Fibroblast of upper back skin (primary cell): ENCODE results near the gene UNC79.

Experiments
- DNase-seq: peaks from one replicate; pipeline ENCODE4 v3.0.0-alpha.2; 2013

Gene UNC79

DNA sequence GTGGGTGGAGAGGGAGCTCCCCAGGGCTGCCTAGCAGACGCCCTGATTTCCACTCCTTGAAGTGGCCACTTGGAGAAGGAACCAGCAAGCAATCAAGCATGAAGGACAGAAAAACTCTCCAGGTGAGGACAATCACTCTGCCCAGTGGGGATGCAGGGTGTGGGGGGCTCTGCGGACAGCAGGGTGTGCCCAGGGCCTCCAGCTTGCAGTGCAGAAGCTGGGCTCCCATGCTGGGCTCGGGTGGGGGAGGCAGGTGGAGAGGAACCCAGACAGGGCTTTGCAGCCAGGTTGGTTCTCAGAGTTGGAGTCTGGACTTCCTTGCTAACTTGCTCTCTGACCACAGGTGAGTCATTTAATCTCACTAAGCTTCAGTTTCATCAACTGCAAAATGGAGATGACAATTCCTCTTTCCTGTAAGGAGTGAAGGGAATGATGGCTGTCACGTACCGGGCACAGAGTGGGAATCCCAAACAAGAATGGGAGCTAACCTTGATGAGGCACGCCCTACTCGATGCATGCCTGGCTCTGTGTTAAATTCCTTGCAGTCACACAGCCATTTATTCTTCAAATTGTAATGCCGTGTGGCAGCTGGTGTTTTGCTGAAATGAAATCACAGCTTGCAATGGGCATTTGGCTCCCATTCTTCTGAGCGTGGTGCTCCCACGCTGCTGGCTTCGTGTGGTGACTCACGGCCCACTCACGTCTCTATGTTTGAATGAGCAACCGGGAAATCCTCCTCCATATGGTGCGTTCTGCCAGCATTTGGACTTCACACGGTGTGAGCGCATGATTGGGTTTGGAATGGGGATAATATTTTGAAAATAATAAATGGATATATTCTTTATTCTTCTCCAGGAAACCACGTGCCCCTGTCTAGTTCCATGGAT, 282.3 kb downstream of the UNC79 start:
- no peak for DNase-seq

DNA sequence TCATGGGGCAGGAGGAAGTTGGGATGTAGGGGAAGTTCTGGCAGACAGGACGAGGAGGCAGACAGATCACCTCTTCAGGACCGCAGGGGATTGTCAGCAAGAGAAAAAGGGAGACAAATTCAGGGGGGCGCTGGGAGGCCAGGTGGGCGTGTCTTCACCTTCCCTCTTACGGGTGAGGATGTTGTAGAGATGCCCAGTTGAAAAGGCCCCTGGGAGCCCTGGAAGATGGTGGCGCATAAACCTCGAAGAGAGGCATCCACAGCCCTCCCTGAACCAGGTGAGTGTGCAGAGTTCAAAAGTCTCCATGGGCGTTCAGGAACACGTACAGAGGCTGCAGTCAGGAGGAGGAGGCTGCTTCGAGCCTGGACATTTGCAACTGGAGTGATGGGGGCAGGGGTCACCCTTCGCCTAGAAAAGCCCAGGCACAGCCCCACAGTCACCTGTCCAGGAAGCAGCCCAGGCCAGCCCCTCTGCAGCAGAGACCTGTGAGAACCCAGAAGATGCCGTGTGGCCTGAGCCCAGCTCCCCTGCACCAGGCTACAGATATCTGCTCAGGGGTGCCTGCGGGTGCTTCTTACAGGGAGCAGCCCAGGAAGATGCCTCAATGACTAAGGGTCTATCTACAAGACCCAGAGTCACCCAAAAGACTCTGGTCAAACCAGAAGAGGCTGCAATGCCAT, 283.1 kb downstream of the UNC79 start:
- no peak for DNase-seq

DNA sequence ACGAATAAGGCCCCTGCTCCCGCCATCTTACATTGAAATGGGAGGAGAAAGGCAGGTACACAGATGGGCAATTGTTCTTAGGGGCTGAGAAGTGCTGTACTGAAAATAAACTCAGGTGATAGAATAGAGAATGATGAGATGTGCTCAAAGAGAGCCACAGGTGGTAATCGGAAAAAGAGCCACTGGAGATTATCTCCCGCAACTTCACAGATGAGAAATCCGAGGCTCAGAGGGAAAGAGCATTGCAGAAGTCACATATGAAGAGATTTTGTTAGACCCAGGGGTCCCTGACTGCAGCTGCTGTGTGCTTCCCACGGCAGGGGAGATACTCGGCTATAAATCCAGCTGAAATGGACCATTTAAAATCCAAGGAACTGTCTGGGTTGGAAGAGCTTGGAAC, 283.9 kb downstream of the UNC79 start:
- no peak for DNase-seq

DNA sequence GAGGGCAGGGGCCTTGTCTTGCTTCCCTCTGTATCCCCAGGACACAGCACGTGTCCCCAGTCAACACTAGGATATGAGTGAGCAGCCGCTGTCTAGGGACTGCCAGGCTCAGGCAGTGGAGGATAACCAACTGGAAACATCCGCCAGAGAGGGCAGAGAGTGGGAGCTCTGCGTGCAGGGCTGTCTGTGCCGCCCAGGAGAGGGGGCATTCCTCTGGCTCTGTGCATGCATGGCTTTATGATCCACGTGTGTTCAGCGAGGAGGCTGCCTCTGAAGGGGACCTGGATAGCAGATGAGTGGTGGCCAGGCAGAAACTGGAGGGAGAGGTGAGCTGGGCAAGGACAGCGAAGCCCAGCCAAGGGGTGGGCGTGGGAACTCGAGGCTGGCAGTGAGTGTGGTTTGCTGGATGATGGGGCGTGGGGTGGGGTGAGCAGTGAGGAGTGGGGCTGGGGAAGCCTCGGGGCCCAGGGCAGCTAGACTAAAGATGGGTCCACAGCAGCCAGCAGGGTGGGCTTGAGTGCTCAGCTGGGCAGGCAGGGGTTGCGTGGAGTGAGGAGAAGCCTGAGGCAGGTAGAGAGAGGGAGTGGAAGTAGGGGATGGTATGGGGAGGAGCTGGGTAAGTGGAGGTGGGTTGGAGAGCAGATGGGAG, 284.7 kb downstream of the UNC79 start:
- no peak for DNase-seq

DNA sequence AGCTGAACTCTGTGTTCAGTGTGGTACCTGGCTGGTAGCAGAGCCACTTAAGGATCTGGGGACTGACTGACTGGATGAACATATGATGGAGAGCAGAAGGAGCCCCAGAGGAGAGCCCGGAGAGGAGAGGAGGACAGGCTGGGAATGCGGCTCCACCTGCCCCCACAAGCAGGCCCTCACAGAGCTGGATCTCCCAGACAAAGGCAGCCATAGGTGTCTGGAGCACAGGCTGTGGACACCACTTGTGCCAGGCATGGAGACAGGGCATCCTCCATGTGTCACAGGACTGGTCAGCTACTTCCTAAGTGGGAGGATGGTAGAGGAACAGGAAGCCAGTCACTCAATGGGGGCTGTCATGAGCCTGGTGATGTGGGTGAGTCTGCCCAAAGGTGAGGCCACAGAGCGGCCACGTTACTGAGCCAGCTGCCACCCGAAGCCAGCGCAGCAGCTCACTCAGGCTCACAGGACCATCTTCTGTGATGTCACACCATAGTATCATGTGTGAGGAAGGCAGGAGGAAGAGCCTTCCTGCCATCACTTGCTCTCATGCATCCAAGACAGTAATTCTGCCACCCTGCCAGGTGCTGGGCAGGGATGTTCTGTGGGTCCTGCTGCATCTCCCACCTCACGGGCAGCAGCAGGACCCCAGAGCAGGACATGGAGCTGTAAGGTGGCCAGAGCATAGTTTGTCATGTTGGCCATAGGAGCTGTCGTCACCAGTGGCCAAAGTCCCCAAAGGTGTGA, 285.4 kb downstream of the UNC79 start:
- DNase-seq: no peak

DNA sequence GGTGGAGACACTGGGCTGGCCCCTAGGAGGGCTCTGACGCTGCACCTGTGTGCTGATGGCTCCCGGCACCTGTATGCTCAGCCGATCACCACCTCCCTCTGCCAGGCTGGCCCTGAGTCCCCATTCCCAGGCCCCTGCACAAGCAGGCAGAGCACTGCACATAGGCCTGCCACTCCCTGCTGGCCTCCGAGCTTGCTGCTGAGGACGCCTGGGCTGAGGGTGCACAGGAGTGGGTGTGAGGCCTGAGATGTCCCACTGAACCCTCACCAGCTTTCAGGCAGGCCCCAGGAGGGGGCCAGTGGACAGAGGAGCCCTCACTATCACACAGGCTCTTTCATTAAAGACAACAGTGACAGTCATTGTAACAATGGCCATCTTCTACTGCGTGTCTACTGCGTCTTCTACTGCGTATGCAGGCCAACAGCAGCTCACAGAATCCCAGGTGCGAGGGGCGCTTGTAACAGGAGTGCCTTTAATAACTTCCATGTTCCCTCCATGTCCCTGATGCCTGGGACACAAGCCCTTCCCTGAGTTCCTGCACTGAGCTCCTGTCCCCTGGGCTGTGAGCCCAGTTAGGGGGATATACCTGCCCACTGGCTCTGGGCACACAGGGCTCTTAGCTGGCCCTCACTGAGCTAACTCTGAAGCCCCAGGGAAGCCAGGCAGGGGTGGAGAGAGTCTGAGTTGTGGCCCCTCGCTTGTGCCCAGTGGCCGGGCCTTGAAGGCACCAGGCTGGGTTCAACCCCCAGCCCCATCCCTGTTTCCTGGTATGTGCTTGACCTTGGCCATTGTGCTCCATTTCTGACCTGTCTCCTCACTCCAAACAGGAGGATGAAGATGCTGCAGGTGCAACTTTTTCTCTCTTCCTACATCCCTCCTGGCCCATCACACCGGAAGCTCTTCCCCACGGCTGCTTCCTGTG, 286.3 kb downstream of the UNC79 start:
- DNase-seq: no peak

DNA sequence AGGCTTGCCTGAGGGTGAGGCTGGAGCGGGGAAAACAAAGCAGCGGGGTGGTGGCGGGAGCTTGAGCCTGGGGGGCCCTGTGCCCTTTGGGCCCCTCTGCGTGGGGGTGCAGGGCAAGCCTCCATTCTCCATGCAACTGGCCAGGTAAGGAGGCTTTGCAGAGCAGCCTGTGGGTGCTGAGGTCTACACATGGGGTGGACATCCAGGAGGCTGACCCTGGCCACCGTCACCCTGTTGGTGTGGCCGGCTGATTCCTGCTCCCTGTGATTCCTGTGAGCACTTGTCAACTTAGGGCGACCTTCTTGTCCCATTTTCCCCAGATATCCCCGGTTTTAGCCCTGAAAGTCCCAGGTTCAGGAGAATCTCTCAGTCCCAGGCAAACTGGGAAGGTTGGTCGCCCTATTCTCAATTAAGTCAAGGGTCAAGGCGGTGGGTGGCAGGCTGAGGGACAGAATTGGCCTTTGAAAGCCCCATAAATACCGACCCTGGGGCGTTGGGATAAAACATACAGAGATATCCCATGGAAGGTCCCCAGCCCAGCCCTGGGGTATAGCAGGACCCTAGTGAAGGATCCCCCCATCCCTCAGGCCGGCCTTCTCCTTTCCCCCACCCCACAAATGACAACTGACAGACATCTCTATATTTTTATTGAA, 287.1 kb downstream of the UNC79 start:
- DNase-seq: no peak

DNA sequence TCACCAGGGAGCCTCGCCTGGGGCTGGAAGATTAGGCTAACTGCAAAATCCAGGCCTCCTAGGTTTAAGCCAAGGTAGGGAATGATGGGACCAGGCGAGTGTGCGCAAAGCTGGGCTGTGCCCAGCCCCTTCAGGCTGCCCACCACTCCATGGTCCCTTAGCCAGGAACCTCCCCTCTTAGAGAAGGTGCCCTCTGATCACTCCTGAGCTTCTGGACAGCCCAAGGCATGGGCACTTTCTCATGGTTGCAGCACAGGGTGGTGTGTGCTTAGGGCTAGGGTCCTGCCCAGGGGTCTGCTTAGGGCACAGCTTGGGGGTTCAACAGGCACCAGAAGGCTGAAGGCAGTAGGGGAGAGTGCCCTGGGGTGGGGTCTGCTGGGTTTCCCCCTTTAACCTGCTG, 288.5 kb downstream of the UNC79 start:
- DNase-seq: no peak

DNA sequence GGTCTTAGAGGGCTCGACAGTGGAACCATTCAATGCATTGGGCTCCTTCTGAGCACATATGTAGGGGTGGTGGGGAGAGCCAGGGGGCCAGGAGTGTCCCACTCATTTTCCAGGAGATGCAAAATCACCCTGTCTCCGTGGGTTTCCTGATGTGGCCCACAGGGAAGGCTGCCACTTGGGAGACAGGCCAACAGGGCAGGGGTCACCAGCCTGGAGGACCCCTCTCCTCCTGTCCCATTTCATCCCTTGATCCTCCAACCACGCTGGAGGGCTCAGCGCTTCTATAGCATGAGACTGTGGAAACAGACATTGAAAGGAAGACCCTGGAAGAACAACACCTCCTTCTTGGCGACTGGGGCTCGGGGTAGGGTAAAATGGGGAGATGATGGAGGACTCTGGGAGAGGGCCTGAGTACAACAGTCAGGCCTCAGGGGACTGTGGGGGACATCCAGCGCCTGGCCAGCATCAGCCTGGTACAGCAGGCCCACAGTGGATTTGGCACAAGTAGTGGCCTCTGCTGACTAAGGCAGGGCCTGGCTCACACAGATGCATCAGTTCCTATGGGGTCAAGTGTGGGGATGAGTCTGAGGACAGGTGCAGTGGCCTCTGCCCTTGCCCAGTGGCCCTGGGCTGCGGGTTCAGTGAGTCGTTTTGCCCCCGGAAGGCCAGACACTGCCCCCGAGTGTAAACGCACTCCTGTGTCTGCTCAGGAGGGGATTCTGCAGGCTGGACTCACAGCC, 289.5 kb downstream of the UNC79 start:
- no peak for DNase-seq

DNA sequence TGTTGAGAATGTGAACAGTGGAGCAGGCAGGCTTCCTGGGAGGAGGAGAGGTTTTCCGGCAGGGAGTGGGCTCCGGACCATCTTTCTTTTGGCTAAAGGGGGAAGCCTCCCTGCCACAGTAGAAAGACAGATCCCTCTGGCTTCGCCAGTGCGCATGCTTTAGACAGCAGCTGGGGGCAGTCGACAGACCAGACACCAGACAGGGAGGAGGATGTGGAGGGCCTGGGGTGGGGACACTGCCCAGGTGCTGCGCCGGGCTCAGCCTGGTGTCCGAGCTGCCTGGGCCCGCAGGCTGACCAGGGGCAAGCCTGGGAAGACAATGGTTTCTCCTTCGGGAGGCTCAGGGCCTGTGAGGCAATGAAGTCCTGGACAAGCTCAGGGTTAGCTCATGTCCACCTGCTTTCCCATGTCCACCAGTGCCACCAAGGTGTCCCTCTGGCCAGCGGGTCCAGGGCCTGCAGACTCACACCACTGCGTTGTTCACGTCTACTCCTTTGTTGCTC, 290.3 kb downstream of the UNC79 start:
- DNase-seq: no peak

DNA sequence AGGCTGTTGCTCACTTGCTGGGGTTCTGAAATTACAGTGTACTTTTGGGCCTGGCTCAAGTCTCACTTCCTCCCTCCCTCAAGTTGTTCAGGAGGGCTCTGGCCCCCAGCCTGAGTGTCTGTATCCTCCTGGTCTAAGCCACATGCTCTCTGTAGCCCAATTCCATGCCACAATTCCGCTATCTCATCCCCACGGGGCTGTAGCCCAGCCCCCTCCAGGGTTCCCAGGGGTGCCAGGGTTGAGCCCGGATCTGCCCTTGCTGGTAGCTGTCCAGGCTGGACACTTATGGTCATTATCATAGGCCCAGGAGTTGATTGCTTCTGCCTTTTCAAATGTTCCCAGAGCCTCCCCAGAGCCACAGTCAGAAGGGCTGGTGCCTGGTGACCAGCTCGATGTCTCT, 292.3 kb downstream of the UNC79 start:
- DNase-seq: no peak

DNA sequence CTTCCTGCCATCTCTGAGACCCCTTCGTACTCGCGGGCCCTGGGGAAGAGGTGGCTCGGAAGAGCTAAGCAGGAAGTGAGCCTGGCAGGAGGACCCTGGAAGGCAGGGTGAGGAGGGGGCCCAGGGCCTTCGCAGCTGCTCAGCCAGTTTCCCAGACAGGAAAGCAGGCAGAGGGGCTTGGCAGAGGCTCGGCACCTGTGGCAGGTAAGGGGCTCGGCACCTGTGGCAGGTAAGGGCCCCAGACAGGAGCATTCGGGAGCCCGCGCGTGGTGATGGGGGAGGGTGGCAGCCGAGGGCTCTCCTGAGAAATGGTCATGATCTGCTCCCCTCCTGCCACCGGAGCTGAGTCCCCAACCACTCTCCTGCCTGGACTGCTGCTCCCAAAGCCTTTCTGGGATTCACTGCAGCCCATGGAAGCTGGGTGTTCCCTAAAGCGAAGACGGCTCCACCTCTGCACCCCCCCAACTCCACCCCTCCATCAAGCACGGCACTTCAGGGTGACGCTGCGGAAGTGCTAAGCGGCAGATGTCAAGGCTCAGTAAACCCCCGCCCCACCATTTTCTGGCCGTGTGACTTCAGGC, 294.4 kb downstream of the UNC79 start:
- no peak for DNase-seq

DNA sequence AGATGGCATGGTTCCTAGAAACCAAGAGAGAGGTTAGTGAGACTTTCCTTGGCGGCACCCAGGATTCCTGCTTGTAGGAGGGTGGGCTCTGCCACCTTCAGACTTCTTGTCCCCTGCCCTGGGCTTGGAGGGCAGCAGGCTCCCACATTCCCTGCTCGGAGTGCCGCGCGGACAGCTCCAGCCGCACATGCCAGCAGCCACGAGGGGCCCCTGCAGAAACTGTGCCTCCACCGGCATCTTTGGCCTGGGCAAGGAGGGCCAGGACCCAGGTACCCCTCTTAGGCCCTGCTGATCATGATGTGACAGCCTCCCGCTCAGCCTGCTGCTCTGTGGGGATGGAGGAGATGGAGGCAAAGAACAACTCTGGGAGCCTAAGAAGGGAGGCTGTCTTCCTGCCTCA, 295.3 kb downstream of the UNC79 start:
- no peak for DNase-seq

DNA sequence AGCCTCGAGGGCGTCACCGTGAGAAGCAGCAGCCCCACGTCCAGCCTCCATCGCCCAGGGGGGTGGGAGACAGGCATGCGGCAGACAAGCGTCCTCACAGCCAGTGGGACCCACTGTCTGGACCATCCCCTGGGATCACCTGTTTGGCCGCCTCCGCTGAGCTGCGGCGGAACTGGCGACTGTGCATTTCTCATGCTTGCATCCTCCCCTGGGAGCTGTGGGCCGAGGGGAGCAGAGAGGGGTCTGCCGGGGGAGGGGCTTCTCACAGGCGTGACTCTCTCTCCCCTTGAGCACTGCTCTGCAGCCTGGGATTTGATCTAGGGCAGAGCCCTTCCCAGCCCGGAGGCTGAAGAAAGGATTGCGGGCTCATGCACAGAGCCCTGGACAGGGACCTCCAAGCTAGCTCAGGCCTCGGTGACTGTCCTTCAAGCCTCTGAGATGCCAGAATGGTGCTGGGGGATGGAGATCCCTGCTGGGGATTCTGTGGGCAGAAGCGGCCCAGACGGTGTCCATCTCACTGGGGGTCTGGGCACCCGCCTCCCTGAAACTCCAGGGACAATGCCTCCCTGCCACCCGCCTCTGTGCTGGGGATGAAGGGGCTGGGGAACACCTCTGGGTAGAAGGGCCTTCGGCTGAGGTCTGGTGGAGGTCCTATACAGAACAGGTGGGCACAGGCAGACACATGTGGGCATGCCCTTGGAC, 296.5 kb downstream of the UNC79 start:
- no peak for DNase-seq

DNA sequence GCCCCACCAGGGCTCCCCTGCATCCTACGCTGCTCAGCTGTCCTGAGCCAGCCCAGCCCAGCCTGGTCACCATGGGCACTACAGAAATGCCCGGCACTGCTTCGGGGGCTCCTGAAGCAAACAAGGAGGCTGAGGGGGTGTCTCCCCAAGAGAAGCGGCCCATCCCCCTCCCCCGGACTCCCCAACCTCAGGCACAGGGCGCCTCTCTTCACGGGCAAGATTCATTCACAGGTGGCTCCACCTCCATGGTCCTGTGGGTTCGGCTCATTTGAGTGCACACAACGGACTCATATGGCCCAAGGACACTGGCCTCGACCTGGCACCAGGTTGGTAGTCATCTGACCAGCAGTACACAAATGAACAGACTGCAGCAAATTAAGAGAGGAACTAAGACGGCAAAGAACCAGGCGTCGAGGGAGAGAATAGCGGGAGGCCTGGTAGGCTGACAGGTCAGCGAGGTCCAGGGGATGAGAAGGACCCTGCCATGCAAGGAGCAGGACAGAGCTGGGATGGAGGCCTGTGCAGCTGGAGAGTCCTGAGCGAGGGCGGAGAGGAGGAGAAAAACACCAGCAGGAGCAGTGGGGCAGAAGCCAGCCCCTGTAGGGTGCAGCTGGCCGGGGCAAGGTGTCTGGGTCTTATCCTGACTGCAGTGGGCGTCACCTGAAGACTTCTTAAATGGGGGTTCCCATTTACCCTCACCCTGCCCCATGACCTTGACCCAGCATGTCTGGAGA, 297.3 kb downstream of the UNC79 start:
- no peak for DNase-seq

DNA sequence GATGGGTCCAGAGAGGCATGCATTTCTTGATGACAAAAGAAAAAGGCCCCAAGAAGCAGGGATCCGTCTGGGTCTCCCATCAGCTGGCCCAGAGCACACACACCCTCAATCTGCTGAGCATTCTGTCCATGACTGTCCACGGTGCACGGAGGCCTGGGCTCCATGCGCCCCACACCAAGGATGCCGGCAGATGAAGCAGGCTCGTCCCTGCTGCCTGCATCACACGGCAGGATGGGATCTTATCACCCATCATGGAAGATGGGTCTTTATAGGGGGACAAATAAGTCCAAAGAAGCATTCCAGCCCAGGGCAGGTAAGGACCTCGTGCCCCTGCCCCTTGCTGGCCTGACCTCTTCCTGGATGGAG, 297.9 kb downstream of the UNC79 start:
- no peak for DNase-seq

DNA sequence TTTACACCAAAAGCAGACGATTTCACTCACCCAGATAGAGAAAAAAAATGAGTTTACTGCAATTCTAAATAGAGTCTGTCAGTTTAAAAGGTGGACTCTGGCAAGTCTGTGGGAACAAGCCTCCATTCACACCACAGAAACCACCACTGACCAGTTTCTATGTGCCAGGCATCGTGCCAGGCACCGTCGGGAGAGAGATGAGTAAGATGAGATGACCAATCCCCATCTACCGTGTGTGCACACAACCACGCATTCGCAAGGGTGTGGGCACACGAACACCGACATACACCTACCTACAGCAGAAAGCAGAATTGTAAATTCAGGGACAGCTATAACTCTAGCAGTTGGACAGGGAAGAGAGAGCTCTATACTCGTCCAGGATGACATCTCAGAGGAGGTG, 299.3 kb downstream of the UNC79 start:
- DNase-seq: no peak

DNA sequence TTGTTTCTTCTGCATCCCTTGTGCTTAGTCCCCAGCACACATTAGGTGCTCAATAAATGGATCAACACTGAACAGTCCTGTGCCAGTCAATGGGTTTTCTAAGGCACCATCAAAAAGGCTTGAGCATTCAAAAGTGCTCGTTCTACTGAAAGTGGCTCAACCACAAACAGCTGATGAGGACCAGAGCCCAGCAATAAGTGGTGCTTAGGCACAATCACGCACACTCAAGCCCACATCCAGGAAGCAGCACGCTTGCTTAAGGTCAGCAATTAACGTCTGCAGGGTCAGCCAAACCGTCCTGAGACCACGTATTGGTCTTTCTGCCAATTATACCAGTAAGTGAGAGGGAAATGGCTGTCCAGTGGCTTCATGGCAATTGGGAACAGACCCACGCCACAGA, 301.0 kb downstream of the UNC79 start:
- DNase-seq: no peak

DNA sequence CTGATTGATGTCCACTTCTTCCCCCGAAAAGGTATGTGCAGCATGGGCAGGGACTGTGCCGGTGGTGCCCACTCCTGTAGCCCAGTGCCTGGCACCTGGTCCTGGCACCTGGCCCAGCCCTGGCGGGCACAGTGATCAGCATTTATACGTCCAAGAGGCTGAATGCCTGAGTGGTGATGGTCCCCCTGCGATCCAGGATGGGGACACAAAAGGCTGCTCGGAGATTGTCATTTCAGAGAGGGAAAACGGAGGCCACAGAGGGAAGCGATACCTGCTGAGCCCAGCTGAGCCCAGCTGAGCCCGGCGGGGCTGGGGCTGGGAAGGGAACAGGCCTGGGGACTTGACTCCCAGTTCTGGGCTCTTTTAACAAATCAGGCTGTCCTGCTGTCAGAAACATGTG, 301.8 kb downstream of the UNC79 start:
- DNase-seq: no peak
